Measurements from ENCODE around the gene ZNF438.
"Not testable (repeated sequence)": the region's sequence is repeated elsewhere in the genome, so short reads cannot be mapped to it uniquely, and the experiment has no call there.

Gene ZNF438

DNA sequence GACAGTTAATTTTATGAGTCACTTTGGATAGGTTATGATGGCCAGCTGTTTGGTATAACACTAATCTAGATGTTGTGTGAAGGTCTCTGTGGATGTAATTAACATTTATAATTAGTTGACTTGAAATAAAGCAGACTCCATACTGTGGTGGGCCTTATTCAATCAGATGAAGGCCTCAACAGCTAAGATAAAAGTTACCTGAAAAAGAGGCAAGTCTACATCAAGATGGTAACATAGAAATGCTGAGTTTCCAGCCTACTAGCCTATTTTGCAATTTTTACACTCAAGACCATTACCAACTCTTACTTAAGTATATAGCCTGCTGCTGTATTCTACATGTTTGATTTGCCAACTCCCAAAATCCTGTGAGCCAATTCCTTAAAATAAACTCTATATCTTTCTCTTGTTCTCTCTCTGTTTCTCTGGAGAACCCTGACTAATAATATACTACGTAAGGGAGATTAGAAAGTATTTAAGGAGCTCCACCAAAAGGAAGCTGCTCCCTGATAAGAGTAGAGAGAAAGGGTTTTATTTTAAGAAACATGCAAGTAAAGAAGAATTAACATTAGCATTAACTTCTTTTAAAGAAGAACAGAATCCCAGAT lies 42.7 kb downstream of the ZNF438 start:
- Mint-ChIP-seq H3K36me3 (peaks cover 6% of the 10 kb centered on the region), H3K27ac (no peak overlapping the region), H3K27me3 (no peaks in the 10 kb centered on the region), H3K9me3 (no peaks in the 10 kb centered on the region), H3K4me1 (no peaks in the 10 kb centered on the region), H3K4me3 (no peak overlapping the region)

DNA sequence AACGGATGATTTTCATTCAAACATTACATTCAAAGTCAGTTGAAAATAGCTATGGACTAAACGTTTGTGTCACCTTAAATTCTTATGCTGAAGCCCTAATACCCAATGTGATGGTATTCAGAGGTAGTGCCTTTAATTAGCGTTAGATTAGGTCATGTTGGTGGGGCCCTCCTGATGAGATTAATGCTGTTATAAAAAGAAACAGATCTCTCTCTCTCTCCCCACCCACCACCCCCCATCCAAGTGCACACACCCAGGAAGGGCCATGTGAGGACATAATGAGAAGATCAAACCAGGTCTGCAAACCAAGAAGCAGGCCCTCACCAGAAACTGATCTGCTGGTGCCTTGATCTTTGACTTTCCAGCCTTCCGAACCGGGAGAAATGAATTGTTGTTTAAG lies 44.2 kb downstream of the ZNF438 start:
- no peaks in the 10 kb centered on the region for H3K27me3 Mint-ChIP-seq
- no peak overlapping the region for H3K4me3 Mint-ChIP-seq
- no peaks in the 10 kb centered on the region for H3K4me1 Mint-ChIP-seq
- H3K27ac Mint-ChIP-seq, result no peak overlapping the region
- peaks cover 4% of the 10 kb centered on the region for H3K36me3 Mint-ChIP-seq
- H3K9me3 Mint-ChIP-seq, result no peaks in the 10 kb centered on the region

DNA sequence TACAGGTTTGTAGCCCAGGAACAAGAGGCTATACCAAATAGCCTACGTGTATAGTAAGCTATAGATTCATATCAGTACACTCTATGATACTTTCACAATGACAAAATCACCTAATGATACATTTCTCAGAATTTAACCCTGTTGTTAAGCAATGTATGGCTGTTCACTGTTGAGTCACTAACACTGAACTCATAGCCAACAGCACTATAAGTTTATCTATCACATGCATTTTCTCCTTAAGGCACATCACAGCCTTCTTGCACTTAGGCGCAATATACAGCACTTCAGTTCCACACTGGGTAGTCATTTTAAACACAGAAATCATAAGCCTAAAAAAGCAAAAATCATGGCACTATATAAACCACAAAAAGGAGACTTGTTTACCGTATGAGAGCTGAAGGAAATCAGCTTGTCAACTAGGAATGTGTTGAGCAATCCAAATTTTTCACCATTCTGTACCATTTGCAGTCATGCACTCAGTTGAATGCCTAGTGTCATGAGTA lies 45.6 kb downstream of the ZNF438 start:
- no peak overlapping the region for H3K4me3 Mint-ChIP-seq

DNA sequence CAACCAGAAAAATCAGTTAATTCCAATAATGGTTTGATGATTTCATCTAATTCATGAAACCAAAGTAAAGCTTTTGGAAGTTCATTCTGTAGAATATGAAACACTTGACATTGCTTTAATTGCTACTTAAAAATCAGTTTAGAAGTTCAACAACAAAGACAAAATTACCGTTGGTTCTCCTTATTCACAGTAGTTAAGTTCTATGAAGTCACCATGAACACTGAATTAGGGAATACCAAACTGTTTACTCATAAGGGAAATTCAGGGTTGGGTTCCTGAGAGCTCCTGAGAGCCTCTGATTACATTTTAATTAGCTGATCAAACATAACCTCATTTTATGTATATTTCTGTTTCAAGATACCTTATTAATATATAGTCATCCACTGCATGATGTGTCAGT lies 46.2 kb downstream of the ZNF438 start:
- no peaks in the 10 kb centered on the region for H3K9me3 Mint-ChIP-seq
- no peaks in the 10 kb centered on the region for H3K4me1 Mint-ChIP-seq
- peaks cover 5% of the 10 kb centered on the region for H3K36me3 Mint-ChIP-seq
- H3K27me3 Mint-ChIP-seq, result no peaks in the 10 kb centered on the region
- H3K27ac Mint-ChIP-seq, result no peak overlapping the region
- no peak overlapping the region for H3K4me3 Mint-ChIP-seq

More for the DNA sequence above, 45.6 kb downstream of the ZNF438 start:
- no peaks in the 10 kb centered on the region for H3K4me1 Mint-ChIP-seq
- peaks cover 4% of the 10 kb centered on the region for H3K36me3 Mint-ChIP-seq
- no peak overlapping the region for H3K27ac Mint-ChIP-seq
- H3K9me3 Mint-ChIP-seq, result no peaks in the 10 kb centered on the region
- no peaks in the 10 kb centered on the region for H3K27me3 Mint-ChIP-seq

- Mint-ChIP-seq H3K4me3 (no peak overlapping the region), H3K36me3 (peaks cover 12% of the 10 kb centered on the region), H3K27ac (no peak overlapping the region), H3K27me3 (no peaks in the 10 kb centered on the region), H3K4me1 (no peaks in the 10 kb centered on the region), H3K9me3 (no peaks in the 10 kb centered on the region)
Observed at GRCh38 chr10:30984563-30985328, 46.9 kb downstream of the ZNF438 start.

DNA sequence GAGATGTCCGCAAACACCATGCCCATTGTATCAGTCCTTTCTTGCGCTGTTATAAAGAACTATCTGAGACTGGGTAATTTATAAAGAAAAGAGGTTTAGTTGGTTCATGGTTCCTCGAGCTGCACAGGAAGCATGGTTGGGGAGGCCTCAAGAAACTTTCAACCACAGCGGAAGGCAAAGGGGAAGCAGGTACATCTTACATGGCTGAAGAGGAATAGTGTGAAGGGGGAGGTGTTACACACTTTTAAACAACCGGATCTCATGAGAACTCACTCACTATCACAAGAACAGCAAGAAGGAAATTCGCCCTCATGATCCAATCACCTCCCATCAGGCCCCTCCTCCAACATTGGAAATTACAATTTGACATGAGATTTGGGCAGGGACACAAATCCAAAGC lies 48.5 kb downstream of the ZNF438 start:
- H3K4me1 Mint-ChIP-seq, H3K27ac Mint-ChIP-seq, H3K9me3 Mint-ChIP-seq, H3K27me3 Mint-ChIP-seq, H3K4me3 Mint-ChIP-seq: not testable (repeated sequence)
- H3K36me3 Mint-ChIP-seq, result peaks cover 17% of the 10 kb centered on the region

- Mint-ChIP-seq H3K4me1 (no peaks in the 10 kb centered on the region), H3K9me3 (no peaks in the 10 kb centered on the region), H3K27me3 (no peaks in the 10 kb centered on the region), H3K36me3 (peaks cover 17% of the 10 kb centered on the region), H3K4me3 (no peak overlapping the region), H3K27ac (no peak overlapping the region)
Observed at GRCh38 chr10:30980951-30981616, 50.6 kb downstream of the ZNF438 start.

DNA sequence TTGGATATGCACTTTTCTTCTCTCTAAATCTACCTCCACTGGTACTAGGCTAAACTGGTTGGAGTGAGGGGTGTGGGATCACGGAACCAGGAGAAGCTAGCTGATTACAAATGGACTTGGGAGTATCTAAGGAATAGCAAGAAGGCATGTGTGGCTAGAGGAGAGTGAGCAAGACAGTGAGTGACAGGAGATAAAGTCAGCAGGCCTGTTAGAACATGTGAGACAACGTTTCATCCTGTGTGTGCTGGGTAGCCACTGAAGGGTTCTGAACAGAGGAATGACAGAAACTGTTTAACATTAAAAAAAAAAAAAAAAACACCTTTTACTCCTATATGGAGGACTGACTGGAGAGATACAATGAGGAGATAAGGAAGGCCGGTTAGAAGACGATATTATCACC lies 51.7 kb downstream of the ZNF438 start:
- Mint-ChIP-seq H3K36me3 (peaks cover 19% of the 10 kb centered on the region), H3K27me3 (no peaks in the 10 kb centered on the region), H3K9me3 (no peaks in the 10 kb centered on the region), H3K4me1 (no peaks in the 10 kb centered on the region), H3K4me3 (no peak overlapping the region), H3K27ac (no peak overlapping the region)

GRCh38 chr10:30978843-30979242 lies 52.8 kb downstream of the ZNF438 start:
- Mint-ChIP-seq H3K27ac (no peak overlapping the region), H3K4me1 (no peaks in the 10 kb centered on the region), H3K4me3 (no peak overlapping the region), H3K9me3 (no peaks in the 10 kb centered on the region), H3K36me3 (peaks cover 17% of the 10 kb centered on the region), H3K27me3 (no peaks in the 10 kb centered on the region)

DNA sequence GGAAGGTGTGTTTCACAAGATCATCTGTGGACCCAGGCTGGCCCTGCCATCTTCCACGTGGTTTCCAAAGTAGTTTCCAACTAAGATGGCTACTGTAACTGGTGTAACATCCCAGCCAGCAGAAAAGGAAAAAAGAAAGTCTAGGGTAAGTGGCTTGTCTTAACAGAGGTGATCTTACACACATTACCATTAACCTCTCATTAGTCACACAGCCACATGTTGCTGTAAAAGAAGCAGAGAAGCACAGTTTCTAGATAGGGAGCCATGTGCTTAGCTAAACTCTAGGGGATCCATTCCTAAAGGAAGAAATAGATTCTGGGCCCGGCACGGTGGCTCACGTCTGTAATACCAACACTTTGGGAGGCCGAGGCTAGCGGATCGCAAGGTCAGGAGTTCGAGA lies 54.3 kb downstream of the ZNF438 start:
- H3K27ac Mint-ChIP-seq, result no peak overlapping the region
- no peaks in the 10 kb centered on the region for H3K4me1 Mint-ChIP-seq

GRCh38 chr10:30974773-30975415 lies 56.8 kb downstream of the ZNF438 start:
- H3K4me3 Mint-ChIP-seq, result no peak overlapping the region
- peaks cover 2% of the 10 kb centered on the region for H3K4me1 Mint-ChIP-seq
- no peaks in the 10 kb centered on the region for H3K9me3 Mint-ChIP-seq
- no peak overlapping the region for H3K27ac Mint-ChIP-seq
- H3K27me3 Mint-ChIP-seq, result no peaks in the 10 kb centered on the region
- H3K36me3 Mint-ChIP-seq, result peaks cover 11% of the 10 kb centered on the region

More for the DNA sequence above, 54.3 kb downstream of the ZNF438 start:
- Mint-ChIP-seq H3K4me3 (no peak overlapping the region), H3K36me3 (peaks cover 15% of the 10 kb centered on the region), H3K9me3 (no peaks in the 10 kb centered on the region), H3K27me3 (no peaks in the 10 kb centered on the region)

GRCh38 chr10:30974355-30974754 lies 57.3 kb downstream of the ZNF438 start:
- Mint-ChIP-seq H3K36me3 (peaks cover 8% of the 10 kb centered on the region), H3K27ac (no peak overlapping the region), H3K4me3 (no peak overlapping the region), H3K9me3 (no peaks in the 10 kb centered on the region), H3K4me1 (peaks cover 4% of the 10 kb centered on the region), H3K27me3 (no peaks in the 10 kb centered on the region)

DNA sequence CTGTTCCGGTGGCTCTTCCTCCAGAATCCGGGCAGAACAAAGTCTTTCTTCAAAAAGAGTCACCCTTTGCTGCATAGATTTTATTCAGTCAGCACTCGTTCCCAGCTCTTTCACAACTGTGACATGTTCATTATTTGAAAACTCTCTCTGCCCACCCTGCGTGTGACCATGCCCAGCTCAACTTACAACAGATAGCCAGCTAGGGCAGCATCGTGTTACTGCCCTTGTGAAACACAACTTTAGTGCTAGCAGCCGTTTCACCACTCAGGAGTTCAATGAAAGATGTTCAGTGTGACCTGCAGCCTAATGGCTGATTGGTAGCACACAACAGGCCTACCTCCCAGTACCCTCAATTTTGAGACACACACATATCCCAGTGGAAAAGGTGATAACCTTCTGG lies 57.9 kb downstream of the ZNF438 start:
- H3K4me3 Mint-ChIP-seq, result no peak overlapping the region
- no peaks in the 10 kb centered on the region for H3K9me3 Mint-ChIP-seq
- no peaks in the 10 kb centered on the region for H3K27me3 Mint-ChIP-seq
- H3K36me3 Mint-ChIP-seq, result peaks cover 5% of the 10 kb centered on the region
- no peak overlapping the region for H3K27ac Mint-ChIP-seq
- H3K4me1 Mint-ChIP-seq, result peaks cover 4% of the 10 kb centered on the region

DNA sequence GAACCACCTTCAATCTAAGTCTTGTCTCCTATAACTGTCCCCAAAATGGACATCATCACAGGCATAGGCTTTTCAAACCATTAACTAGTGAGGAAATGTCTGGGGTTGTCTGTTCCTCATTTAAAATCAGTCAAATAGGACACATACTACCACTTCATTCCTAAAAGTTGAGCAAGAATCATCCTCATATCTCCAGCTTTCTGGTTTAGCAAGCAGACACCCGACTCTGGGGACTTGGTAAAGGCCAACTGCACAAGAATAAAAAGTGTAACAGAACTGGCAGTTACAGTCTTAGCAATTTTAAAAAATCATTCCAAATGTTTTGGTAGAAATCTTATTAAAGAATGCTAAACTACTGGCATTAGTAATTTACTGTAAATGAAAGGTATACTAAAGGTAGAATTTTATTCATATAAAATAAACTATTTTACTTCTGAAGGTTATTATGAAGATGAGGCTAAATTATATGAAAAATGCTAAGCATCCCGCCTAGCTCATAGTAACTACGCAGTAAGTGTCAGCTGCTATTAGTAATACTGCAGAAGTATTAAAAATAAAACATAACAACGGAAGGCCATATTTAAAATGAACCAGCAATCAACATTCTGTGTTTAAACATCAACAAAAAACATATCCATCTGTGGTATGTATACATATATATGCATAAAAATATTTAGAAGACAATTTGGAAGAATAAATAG lies 60.8 kb downstream of the ZNF438 start:
- H3K27ac Mint-ChIP-seq, result no peak overlapping the region
- H3K4me3 Mint-ChIP-seq, result no peak overlapping the region
- H3K9me3 Mint-ChIP-seq, result no peaks in the 10 kb centered on the region
- H3K4me1 Mint-ChIP-seq, result peaks cover 12% of the 10 kb centered on the region
- H3K27me3 Mint-ChIP-seq, result no peaks in the 10 kb centered on the region
- H3K36me3 Mint-ChIP-seq, result peaks cover 5% of the 10 kb centered on the region

DNA sequence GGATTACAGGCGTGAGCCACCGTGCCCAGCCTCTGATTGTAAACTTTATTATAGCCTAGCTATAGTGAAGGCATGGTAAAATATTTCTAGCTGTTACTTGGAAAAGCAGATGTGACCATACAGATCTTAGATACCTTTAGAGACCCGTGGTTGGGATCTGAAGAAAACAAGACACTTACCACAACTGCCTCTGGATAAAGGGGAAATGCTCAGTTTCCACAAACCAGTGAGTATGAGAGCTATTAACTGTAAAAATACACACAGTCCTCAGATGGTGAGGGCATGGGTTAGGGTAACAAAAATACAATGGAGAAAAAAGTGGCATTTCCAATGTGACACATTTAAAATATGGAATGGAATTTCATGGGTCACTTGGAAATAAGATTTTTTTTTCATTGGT lies 63.0 kb downstream of the ZNF438 start:
- H3K9me3 Mint-ChIP-seq, result no peaks in the 10 kb centered on the region
- peaks cover 2% of the 10 kb centered on the region for H3K36me3 Mint-ChIP-seq
- no peaks in the 10 kb centered on the region for H3K27me3 Mint-ChIP-seq
- no peak overlapping the region for H3K27ac Mint-ChIP-seq
- H3K4me3 Mint-ChIP-seq, result no peak overlapping the region
- H3K4me1 Mint-ChIP-seq, result peaks cover 19% of the 10 kb centered on the region
